ENCODE measurements around the gene ZNF407.

DNA sequence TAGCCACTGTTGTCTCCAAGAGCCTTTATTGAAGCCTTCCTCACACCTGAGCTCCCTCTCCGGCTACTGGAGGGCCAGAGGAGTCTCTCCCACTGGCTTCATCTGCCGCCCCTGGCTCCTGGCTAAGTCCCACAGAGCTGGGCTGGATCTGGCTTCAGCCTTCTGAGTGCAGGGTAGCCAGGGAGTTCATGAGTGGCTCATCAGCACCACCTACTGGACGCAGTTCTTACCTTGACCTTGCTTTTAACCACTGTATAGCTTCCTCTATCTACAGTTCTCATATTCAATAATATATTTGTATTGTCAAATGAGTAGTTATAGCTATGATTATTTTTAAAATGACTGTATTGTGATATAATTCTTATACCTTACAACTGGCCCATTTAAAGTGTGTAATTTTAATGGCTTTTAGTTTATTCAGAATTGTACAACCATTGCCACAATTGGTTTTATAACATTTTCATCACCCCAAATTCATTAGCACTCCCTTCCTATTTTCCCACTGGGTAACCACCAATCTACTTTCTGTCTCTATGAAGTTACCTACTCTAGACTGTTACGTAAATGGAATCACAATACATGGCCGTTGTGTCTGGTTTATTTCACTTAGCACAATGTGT, 45.6 kb upstream of the ZNF407 start:
- TF ChIP-seq, protein P1, sequence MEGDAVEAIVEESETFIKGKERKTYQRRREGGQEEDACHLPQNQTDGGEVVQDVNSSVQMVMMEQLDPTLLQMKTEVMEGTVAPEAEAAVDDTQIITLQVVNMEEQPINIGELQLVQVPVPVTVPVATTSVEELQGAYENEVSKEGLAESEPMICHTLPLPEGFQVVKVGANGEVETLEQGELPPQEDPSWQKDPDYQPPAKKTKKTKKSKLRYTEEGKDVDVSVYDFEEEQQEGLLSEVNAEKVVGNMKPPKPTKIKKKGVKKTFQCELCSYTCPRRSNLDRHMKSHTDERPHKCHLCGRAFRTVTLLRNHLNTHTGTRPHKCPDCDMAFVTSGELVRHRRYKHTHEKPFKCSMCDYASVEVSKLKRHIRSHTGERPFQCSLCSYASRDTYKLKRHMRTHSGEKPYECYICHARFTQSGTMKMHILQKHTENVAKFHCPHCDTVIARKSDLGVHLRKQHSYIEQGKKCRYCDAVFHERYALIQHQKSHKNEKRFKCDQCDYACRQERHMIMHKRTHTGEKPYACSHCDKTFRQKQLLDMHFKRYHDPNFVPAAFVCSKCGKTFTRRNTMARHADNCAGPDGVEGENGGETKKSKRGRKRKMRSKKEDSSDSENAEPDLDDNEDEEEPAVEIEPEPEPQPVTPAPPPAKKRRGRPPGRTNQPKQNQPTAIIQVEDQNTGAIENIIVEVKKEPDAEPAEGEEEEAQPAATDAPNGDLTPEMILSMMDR (conservative IDR thresholded peaks at IDR 0.05 in 1 of 2, IDR thresholded peaks at IDR 0.05 in 1 of 2; ENCODE audit: extremely low read depth in 1 of 2, insufficient read depth in 1 of 2, low read depth in 1 of 2, low read length in 2 of 2) = peak; percentile 70 to 87
- TF ChIP-seq EZH2 (IDR thresholded peaks at IDR 0.05; ENCODE audit: borderline replicate concordance, low read length) = no peak
